Measurements from ENCODE around the gene HYKK. TPM values are rescaled to one million over a fixed set of nuclear protein-coding genes. Genes with fewer than 3 reads are reported as not detected.

The HYKK gene
- total and polyA plus RNA-seq, 2 of the 8 experiments (the other 6 are each of a cell fraction or from before 2014, with no cell fraction given): 2.0 to 3.7 TPM

DNA sequence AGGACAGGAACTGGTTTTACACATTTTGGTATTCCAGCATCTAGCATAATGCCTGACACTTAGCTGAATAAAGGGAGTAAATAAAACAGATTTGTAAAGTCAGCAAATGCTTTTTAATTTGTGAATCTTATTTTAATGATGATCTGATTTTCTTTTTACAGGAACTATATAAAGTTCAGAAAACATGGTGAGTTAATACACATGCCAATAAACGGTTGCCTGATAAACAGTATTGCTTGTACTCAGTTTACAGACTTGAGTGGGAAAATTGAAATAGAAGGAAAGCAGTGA lies 34.3 kb downstream of the HYKK start:
- peaks cover 0 to 2% of the 10 kb centered on the region in 2 experiments for H4K20me1 ChIP-seq (replicated peaks in 1 of 2; ENCODE audit: control insufficient read depth in 1 of 2, insufficient read depth in 2 of 2, low read length in 2 of 2)
- no peak overlapping the region for H4K5ac ChIP-seq (ENCODE audit: insufficient read length, low read depth, low read length)
- H3K79me2 ChIP-seq (ENCODE audit: control insufficient read depth in 1 of 2, insufficient read depth in 2 of 2, low read length in 2 of 2): peaks cover 0 to 22% of the 10 kb centered on the region in 2 experiments; a peak in 2 of 4 replicates
- H3K27me3 ChIP-seq (replicated peaks in 1 of 4; ENCODE audit: control insufficient read depth in 3 of 4, extremely low read depth in 1 of 4, insufficient read depth in 3 of 4, low read length in 3 of 4): no peaks in the 10 kb centered on the region
- DNase-seq (ENCODE audit: low read depth in 1 of 2, low spot score in 2 of 2) (no peak), FAIRE-seq (no peak)
- no peak overlapping the region for H2AFZ ChIP-seq (ENCODE audit: low read length)
- no peak overlapping the region for H2BK12ac ChIP-seq (ENCODE audit: low read depth, low read length)
- H3K56ac ChIP-seq (replicated peaks; ENCODE audit: insufficient read length, low read depth, low read length): no peak overlapping the region
- POLR2A ChIA-PET (ENCODE audit: partially characterized antibody): interaction anchor here (2.1 to 2.9 kb wide), 2 partner anchors 16 to 24 kb away, joined by 12 to 17 read pairs; partner anchors contain the start of gene CHRNA5
- peak overlapping the region; percentile 78 to 94 for H3K4me2 ChIP-seq (ENCODE audit: insufficient read depth in 1 of 2, low read depth in 2 of 2, low read length in 2 of 2)
- H3K4me3 ChIP-seq (ENCODE audit: extremely low read depth in 1 of 4, insufficient read depth in 2 of 4, low read depth in 3 of 4, low read length in 4 of 4): peak overlapping the region in 3 of 4 experiments; percentile 82 to 92 (median 91); a peak in 5 of 8 replicates
- no peak overlapping the region for H2BK20ac ChIP-seq (ENCODE audit: low read length)
- CTCF ChIA-PET (ENCODE audit: partially characterized antibody): interaction anchor here (1.6 to 2.4 kb wide), 2 partner anchors 34 to 233 kb away, joined by 3 to 7 read pairs; partner anchors contain the start of gene HYKK
- H2BK15ac ChIP-seq (ENCODE audit: low read length): no peak overlapping the region
- peaks cover 13 to 47% (median 18%) of the 10 kb centered on the region in 4 experiments for H3K36me3 ChIP-seq (ENCODE audit: control insufficient read depth in 2 of 4, insufficient read depth in 4 of 4, low read length in 3 of 4)
- H3K14ac ChIP-seq (ENCODE audit: insufficient read length): no peak overlapping the region
- no peak for TF ChIP-seq HDAC6 (IDR thresholded peaks at IDR 0.05; ENCODE audit: low read depth, low read length)
- no peak for TF ChIP-seq ZNF274 (IDR thresholded peaks at IDR 0.05; ENCODE audit: borderline replicate concordance, extremely low read depth, low read length)
- no peak overlapping the region for H4K91ac ChIP-seq (replicated peaks; ENCODE audit: insufficient read length, low read length)
- WGBS, 2 experiments (ENCODE audit: extremely low coverage in 1 of 2, insufficient coverage in 1 of 2, insufficient read length in 1 of 2, insufficient replicate concordance in 2 of 2, low coverage in 1 of 2, low lambda C conversion rate in 2 of 2, missing lambda C conversion rate in 1 of 2): 87% methylated on average over 1 of the region's 1 CpG; no CpG with 5 or more reads in 1 of the 2 experiments
- no peak overlapping the region for H2BK120ac ChIP-seq (replicated peaks; ENCODE audit: low read depth, low read length)
- H3K4me1 ChIP-seq (replicated peaks in 1 of 4; ENCODE audit: control insufficient read depth in 3 of 4, insufficient read depth in 4 of 4, low read length in 3 of 4): peaks cover 0 to 3% (median 1%) of the 10 kb centered on the region in 4 experiments; a peak in 3 of 7 replicates
- H3K27ac ChIP-seq (ENCODE audit: low read depth, low read length): no peak overlapping the region
- H3K23me2 ChIP-seq (ENCODE audit: low read depth, low read length): peaks cover 3% of the 10 kb centered on the region; the same call in 1 of the 2 replicates
- no peak overlapping the region for H2AK5ac ChIP-seq (ENCODE audit: low read depth, low read length)
- H4K8ac ChIP-seq (ENCODE audit: extremely low read depth, insufficient read depth, low read length): no peak overlapping the region
- H3K9me3 ChIP-seq (ENCODE audit: insufficient read depth in 2 of 2, low read depth in 1 of 2, low read length in 1 of 2): no peaks in the 10 kb centered on the region
- peaks cover 3% of the 10 kb centered on the region for H3K79me1 ChIP-seq (ENCODE audit: low read depth, low read length)
- H3K23ac ChIP-seq (ENCODE audit: insufficient read length): no peak overlapping the region
- H2BK5ac ChIP-seq (ENCODE audit: low read depth, low read length): no peak overlapping the region
- no peak overlapping the region; a peak in 1 of 7 replicates for H3K9ac ChIP-seq (replicated peaks in 1 of 4; ENCODE audit: extremely low read depth in 1 of 4, low read depth in 3 of 4, low read length in 3 of 4)
- no peak overlapping the region for H3K18ac ChIP-seq (ENCODE audit: extremely low read depth, low read length)
- H3K4ac ChIP-seq (replicated peaks; ENCODE audit: insufficient read length, low read depth, low read length): no peak overlapping the region
